ACHN (cell line): ENCODE measurements around the gene PARN.

Experiments
- DNase-seq: peaks from one replicate; pipeline ENCODE4 v3.0.0-alpha.2; 2015
- in situ Hi-C: cut with HindIII; loops from 2 replicates; pipeline ENCODE4 v1.10.0; 2017; ENCODE audit warnings: low sequenced_read_pairs, low pct_ligation_motif_present, low pct_unique_long_range_greater_than_20kb

PARN gene

DNA sequence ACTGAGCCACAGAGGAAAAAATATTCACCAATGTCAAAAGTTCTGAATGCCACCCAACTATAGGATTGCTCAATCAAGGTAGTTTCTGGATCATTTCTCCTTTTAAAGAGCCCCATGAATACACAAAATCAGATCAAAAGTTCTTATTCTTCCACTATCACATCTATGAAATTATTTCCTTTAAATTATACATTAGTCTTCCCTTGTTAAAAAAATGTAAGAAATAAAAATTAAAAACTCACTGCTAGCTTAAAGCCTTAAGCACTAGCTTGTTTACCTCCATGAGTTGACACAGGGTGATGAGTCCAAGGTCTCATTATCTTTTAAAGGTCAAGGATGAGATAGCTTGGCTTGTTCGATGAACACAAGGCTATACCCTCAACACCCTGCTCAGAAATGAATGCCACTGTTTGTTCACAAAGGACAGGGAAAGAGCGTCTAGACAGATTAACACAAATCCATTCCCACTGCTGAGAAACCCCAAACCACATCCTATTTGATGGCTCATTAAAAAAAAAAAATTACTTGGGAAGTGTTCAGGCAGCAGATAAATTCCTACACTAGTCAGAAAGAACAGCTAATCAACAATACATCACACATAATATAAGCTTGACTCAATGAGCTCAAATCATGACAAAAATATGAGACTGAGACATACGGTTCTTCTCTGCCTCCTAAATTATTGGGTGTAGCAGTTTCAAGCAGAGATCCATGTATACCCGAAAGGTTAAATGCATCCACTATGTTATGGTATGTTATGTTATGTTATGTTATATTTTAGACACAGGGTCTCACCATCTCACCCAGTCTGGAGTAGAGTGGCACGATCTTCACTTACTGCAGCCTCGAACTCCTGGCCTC is 118.9 kb downstream of the PARN start:
- in situ Hi-C loops: no loop called here
- DNase-seq: peak; percentile 40

- in situ Hi-C loops: no loop called here
- DNase-seq: no peak
Observed at GRCh38 chr16:14510581-14510938, 119.5 kb downstream of the PARN start.

GRCh38 chr16:14509675-14510132 is 120.4 kb downstream of the PARN start:
- no peak for DNase-seq
- in situ Hi-C loops: no loop called here

- DNase-seq: no peak
- in situ Hi-C loops: no loop called here
Observed at GRCh38 chr16:14509055-14509454, 121.0 kb downstream of the PARN start.

DNA sequence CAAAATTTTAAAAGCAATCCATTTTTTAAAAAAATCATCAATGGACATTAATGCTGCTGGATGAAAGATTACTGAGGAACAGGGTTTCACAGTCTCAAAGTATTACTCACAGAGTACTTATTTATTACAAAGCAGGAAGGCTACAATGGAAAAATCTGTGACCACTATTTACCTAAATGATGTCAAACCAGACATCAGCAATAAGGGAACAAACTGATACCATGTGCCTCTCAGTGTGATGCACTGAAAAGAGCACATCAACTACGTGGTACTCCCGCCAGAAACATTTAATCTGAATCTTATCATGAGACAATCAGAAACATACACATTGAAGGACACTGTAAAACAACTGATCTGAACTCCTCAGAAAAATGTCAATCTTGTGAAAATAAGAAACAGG is 124.2 kb downstream of the PARN start:
- in situ Hi-C loops: no loop called here
- DNase-seq: no peak

- peak; percentile 49 for DNase-seq
- in situ Hi-C loops: no loop called here
Observed at GRCh38 chr16:14502932-14503741, 126.9 kb downstream of the PARN start.

DNA sequence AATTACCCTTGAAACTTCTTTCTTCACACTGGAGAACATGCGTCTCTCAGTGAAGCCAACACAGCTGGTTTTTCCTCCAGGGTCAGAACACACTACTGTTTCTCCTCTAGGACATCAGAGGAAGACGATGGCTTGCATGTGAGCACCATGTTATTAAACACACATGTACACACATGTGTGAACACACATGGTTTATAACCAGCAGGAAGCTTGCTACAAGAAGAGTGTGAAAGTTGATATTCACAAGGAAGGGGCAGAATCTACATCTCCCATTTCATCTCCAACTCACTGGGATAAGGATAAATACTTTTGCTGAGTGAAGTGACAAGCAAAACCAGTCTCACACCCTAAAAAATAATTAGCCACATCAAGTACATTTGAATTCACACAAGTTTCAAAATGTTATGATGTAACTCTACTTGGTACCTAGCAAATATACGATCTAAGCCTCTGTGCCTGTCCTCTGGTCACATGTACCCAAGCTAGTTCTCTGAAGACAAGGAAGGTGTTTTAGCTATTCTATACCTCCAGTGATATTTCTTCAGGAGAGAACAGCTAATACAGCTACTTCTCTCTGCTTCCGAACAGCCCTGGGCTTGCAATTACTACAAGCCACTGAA is 127.7 kb downstream of the PARN start:
- no peak for DNase-seq
- in situ Hi-C loops: no loop called here

DNA sequence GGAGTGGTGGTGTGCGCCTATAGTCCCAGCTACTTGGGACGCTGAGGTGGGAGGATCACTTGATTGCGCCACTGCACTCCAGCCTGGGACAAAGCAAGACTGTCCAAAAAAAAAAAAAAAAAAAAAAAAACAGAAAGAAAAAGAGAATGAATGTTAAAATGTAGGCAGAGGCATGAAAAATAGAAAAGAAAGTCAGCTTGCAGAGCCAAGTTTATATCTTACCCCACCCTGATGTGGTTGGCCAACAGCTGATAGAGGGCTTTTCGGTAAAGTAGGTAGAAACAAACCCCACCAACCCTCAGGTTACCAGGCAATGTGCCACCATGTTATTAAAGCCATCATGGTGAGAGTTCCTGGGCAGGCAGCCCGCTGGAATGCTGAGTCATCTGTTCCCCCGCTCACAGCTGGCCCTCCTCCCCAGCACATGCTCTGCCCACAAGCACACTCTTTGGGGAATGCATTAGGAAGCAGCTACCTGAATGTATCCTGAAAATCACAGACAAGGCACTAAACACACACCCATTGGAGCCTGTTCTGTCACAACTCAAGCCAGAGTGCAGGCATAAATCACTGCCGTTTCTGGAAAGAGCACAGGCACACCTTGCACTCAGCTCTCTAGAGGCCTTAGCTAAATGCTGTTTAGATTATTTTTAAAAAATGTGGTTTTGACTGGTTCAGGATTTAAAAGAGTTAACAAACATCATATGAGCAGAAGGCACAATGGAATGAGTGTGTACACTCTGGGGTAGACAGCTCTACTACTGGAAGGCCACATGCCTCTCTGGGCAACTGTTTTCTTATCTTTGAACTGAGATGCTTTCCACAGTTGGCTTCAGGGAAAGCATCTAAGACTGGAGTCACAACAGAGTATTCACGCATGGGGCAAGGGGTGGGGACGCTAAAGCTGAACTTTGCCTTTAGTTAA is 128.5 kb downstream of the PARN start:
- in situ Hi-C loops: no loop called here
- peak; percentile 94 for DNase-seq

GRCh38 chr16:14500791-14501190 is 129.3 kb downstream of the PARN start:
- in situ Hi-C loops: no loop called here
- no peak for DNase-seq

- no peak for DNase-seq
- in situ Hi-C loops: no loop called here
Observed at GRCh38 chr16:14499110-14499509, 130.9 kb downstream of the PARN start.

DNA sequence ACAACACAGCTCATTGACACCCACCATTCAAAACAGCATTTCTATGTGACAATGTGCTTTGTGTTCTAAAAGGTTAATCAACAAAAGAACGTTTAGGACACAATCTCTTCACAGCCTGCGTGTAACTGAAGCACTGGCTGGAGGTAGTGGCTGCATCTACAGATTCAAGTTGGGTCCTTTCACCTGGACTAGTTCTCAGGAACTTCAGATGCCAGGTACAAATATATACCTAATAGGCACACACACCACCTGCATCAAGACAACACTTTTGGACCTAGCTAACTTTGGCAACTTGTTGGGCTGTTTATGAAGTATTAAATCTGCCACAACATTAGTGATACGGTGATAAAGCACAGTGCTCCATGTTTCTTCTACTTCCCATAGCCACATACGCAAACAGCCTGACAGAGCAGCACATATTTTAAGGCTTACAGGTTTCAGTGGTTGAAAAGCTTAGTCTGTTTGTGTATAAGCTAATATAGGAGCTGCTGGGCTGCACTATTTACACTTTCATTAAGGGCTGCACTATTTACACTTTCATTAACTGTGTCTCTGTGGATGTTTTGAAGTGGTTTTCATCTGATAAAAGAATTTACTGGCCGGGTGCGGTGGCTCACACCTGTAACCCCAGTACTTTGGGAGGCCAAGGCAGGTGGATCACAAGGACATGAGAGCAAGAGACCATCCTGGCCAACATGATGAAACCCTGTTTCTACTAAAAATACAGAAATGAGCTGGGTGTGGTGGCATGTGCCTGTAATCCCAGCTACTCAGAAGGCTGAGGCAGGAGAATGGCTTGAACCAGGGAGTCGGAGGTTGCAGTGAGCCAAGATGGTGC is 132.6 kb downstream of the PARN start:
- in situ Hi-C loops: no loop called here

DNA sequence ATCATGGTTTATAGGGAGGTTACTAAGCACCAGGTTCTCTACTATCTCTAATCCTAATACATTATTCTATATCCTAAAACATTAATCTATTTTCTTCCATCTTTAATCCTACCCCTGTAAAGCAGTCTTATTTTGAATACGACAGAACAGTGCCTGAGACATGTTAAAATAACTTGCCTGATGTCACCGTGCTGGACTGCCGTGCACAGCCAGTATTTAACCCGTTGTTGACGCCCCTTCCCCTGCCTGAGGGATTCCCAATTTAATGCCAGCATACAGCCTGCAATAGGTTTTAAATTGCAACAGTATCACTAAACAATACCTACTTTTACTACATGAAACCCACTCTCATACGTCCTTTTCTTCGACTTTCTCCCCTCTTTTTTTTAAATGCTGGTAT is 133.3 kb downstream of the PARN start:
- in situ Hi-C loops: no loop called here
- DNase-seq: no peak

More for the DNA sequence above, 132.6 kb downstream of the PARN start:
- no peak for DNase-seq

DNA sequence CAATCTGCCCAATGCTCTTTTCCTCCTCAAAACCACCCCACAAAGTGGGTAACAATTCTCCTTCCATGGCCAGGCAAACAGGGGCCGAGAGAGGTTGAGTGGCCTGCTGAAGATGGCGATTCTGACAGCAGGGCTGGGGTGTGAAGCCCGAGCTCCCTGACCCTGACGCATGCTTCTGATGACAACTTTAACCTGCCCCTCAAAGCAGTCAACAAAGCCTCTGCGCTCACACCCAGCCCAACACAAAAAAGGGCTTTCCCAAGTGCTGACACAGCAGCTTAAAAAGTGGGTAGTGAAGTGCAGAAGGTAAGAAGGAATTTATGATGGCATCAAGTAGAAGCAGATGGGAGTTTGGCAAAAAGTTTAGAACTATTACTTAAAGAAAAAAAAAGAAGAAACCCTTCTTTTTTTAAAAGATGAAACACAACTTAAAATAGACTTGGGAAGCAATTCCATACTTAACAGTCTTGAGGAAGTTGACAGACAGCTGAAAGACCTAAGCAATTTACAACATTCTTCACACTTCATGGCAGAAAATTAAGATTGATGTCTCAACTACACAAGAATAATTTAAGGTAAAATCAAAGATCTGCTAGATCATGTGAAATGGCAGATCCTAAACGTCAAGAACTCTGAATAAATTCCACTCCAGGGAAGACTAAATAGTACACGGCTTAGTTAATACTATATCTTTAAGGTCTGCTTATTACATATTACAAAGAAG is 133.9 kb downstream of the PARN start:
- in situ Hi-C loops: no loop called here
- no peak for DNase-seq

DNA sequence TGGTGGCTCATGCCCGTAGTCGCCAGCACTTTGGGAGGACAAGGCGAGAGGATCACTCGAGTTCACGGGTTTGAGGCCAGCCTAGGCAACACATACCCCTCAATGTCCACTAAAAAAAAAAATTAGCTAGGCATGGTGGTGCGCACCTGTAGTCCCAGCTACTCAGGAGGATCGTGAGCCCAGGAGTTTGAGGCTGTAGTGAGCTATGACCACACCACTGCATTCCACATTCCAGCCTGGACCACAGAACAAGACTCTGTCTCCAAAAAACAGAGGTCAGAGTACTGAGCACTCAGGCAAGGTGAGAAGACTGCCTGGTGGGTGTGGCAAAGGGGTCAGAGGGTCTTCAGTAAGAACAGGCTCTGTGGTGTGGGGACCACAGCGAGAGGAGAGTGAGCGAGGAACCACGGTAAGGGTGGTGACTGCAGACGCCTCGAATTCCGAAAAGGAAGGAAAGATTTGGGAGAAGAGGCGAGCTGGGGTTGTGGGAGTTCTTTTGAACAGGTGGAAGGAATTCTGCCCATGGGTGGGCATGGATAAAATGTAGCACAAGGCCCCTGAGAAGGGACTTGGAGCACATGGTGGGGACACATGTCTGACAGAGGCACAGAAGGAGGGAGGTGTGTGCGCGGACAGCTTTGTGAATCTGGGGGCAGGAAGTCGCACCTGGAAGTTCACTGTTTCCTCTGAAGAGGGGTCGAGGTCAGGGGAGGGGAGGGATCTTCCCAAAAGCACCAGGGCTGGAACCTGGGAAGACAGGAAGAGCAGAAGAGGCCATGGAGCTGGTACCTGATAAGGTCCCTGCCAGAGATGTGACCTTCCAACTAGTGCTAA is 134.6 kb downstream of the PARN start:
- no peak for DNase-seq
- in situ Hi-C loops: no loop called here

- no peak for DNase-seq
- in situ Hi-C loops: no loop called here
Observed at GRCh38 chr16:14494396-14494966, 135.6 kb downstream of the PARN start.

GRCh38 chr16:14493791-14494190 is 136.3 kb downstream of the PARN start:
- in situ Hi-C loops: no loop called here

More at GRCh38 chr16:14493791-14494190, 136.3 kb downstream of the PARN start:
- DNase-seq: no peak
